CD4-positive, alpha-beta T cell treated with Interleukin-1 beta for 1 hour (primary cell): ENCODE data around the gene RUNX3.

ENCODE experiments used
- DNase-seq, 2 donors: peaks; one replicate each; pipeline ENCODE4 v3.0.0-alpha.2; 2020 to 2022

The RUNX3 gene

GRCh38 chr1:24878775-24879742 is 51.0 kb downstream of the RUNX3 start:
- DNase-seq = no peak

- no peak for DNase-seq
Measured at GRCh38 chr1:24878045-24878444, 52.0 kb downstream of the RUNX3 start.

DNA sequence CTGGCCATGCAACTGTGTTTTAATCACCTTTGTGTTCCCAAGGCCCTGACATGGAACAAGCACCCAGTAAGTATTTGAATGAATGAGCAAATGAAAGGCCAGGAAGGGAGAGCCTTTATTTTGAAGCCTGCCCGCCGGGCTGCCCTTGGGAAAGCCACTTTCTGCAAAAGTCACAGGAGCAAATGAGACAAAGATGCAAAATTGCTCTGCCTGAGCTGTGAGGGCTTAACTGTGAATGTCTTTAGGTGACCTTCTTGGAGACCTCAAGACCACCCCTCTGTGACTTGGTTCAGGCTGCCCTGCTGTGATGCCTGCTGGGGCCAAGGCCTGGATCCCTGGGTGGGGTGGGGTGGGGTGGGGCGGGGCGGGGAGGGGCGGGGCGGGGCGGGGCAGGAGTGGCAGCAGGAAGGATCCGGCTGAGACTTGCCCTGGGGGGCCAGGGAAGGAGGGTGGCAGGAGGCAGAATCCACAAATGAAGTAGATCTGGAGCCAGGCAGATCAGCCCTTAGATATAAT is 54.0 kb downstream of the RUNX3 start:
- no peak for DNase-seq

DNA sequence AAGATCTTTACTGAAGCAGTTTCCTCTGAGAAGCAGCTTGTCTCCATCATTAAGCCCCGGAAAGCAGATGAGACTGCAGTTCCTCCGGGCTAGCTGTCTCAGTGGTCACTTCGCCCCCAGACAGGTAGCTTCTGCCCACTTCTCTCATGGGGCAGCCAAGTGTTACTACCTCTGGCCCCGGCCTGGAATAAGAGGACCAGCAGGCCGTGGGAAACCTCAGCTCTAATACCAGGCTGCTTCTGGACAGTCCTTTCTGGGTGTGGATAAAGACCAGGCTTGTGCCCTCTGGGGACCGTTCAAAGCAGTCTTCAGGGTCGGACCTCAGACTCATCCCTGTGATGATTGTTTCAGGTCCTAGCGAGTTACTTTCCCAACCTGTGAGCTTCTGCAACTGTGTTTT is 54.8 kb downstream of the RUNX3 start:
- no peak for DNase-seq

DNA sequence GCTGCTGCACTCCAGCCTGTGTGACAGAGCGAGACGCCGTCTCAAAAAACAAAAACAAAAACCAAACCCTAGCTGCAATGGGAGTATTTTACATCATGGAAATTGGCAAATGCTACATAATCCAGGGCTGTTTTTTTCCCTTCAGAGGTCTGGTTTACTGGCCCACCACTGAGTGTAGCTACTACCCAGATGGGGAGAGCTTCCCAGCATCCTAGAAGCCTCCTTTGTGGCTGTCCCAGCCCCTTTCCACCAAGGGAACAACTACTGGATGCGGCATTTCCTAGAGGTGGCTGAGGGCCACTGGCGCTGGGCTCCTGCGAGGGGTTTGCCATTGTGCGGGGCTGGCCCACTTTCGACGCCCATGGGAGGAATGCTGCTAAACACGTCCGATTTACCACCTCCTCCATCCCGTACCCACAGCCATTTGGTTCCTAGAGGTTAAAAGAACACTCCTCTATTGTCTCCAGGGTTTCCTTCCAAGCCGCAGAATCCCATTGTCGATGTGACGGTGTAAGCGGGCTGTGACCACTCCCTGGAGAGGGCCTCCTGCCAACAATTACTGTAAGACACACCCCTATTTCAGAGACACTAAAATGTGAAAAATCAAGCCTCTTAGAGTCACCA is 55.4 kb downstream of the RUNX3 start:
- no peak for DNase-seq

DNA sequence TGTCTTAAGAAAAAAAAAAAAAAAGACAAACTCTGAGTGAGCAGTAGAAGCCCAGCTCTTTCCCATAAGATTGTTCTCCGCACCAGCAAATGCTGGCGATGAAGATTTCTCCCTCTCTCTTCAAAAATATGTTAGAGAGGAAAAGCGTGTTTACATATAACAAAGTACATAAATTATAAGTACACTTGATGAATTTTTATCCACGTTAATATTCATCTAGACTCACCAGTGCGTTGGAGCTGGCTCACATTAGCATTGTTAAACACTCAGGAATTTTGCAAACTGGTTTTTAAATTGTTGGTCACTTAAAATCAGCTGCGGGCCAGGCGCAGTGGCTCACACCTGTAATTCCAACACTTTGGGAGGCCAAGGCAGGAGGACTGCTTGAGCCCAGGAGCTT is 56.0 kb downstream of the RUNX3 start:
- no peak for DNase-seq

GRCh38 chr1:24873148-24873547 is 56.9 kb downstream of the RUNX3 start:
- DNase-seq = no peak

GRCh38 chr1:24872061-24872850 is 57.8 kb downstream of the RUNX3 start:
- peak in 1 of 2 donors; percentile 13 for DNase-seq

DNA sequence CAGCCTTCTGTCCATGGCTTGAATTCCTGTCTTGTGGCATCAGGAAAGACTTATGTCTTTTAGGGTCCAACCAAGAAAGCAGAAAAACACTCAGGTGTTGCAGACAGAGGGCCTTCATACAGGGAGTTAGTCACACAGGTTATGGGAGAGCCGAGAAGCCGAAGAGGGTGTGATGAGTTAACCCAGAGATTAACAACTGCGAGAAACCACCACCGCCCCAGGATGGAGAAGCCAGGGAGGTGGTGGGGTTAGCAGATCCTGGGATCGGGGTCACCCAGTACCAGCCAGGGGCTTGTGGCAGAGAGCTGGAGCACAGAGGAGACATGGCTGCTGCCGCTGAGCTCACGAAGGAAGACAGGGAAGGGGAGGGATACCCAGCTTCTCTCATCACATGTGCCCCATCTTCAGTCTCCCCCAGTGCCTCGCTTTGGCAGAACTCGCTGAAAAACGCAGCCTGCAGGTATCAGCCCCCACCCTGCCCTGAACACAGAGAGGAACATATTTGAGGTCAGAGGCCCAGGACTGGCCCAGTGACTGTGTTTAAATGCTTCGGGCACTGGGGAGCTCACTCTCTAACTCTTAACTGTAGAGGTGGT is 58.7 kb downstream of the RUNX3 start:
- no peak for DNase-seq

- peak in 1 of 2 donors; percentile 9 for DNase-seq
Measured at GRCh38 chr1:24870551-24871195, 59.4 kb downstream of the RUNX3 start.

DNA sequence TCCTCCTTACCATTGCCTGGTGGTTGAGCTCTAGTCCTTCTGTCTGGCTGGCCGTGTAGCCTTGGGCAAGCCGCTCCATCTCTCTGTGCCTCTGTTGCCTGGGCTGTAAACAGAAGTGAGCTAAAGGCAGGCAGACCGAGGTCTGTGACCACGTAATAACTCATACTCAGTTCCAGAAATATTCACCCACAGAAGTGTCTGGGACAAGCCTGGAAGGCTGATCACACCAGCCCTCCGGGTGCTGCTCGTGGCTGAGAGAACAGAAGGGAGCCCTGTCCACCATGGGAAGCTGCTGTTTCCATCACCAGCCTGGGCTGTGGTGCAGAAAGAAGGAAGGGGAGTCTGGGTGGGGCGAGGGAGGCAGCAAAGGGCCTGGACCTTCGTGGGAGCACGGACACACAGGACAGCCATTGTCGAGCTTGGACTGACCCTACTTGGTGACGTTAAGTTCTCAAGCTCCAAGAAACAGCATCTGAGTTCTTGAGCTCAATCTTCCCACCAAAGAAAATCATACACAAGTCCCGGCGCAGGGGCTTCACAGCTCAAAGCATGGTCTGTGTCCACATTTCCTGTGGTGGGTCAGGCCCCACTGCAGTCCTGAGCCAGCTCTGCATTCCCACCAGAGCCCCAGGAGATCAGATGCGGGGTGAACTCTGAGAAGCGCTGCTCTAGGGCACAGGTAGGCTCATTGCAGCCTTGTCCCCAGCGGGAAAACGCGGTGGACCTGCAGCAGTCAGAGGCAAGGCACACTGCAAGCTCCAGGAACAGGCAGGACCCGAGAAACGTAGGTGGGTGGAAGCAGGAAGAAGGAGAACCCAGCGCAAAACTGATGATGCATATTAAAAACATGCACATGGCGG is 61.8 kb downstream of the RUNX3 start:
- no peak for DNase-seq

- DNase-seq = no peak
Measured at GRCh38 chr1:24867084-24867870, 62.8 kb downstream of the RUNX3 start.

- DNase-seq = no peak
Measured at GRCh38 chr1:24866211-24867083, 63.6 kb downstream of the RUNX3 start.

- DNase-seq = no peak
Measured at GRCh38 chr1:24865587-24865986, 64.5 kb downstream of the RUNX3 start.

GRCh38 chr1:24865168-24865567 is 64.9 kb downstream of the RUNX3 start:
- DNase-seq = no peak

DNA sequence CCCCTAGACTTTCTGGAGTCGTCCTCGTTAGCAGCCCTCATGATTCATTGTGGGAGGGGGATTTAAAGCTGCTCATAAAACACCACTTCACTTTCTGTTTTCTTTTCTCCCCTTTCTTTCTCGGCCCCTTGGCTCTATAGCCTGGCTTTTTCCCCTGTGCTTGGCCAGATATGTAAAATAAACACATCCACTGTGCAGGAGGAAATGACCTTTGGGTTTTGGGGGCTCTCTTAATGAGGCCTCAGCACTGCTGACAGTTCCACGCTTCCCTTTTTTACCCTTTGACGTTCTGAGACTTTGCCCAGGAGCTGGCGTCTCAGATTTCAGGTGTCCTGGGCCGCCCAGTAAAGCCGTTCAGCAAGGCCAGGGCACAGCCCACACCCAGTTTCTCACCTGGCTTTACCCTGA is 65.7 kb downstream of the RUNX3 start:
- no peak for DNase-seq

GRCh38 chr1:24862775-24863483 is 67.1 kb downstream of the RUNX3 start:
- no peak for DNase-seq
